C4-2B (cell line): ENCODE data around the gene GFPT2.

Experiments
- ZFX ChIP-seq: fragments of 450-650 bp; IDR thresholded peaks from 2 replicates; pipeline ENCODE4 v1.6.1; 2017
- TF ChIP-seq, protein P1 (sequence below): fragments of 450-650 bp; conservative IDR thresholded peaks from 2 replicates; pipeline ENCODE4 v1.5.1; 2017; ENCODE audit warnings: mild to moderate bottlenecking

DNA sequence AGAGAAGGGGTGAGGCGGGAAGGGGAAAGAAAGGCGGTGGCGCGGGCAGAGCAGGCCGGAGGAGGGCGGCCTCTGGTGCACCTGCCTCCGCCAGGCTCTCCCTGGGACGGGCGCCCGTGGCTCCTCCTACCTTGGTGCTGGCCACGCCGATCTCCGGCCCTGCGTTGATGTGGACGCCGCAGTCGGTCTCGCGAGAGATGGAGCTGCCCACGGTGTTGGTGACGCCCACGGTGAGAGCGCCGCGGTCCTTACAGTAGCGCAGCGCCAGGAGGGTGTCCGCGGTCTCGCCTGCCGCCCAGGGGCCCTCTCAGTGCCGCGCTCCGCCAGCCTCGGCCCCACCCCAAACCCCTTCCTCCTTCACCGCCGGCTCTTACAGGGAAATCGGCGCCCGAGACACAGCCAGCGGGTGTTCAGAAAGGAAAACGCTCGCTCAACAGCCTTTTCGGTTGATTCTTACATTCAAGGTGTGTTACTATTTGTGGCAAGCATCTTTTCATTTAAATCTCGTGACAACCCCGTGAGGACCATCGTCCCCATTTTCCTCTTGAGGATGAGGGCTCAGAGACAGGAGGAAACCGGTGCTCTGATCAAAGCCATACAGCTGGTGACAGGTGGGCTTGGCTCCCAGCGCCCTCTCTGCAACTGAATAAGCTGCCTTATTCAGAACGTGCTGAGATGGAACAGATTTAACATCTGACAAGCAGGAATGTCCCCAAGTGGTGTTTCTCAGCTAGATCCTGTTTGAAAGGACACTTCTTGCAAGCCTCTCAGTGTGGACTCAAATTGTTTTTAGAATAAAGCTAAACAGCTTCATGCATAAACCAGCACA, 39.2 kb downstream of the GFPT2 start:
- TF ChIP-seq, protein P1, sequence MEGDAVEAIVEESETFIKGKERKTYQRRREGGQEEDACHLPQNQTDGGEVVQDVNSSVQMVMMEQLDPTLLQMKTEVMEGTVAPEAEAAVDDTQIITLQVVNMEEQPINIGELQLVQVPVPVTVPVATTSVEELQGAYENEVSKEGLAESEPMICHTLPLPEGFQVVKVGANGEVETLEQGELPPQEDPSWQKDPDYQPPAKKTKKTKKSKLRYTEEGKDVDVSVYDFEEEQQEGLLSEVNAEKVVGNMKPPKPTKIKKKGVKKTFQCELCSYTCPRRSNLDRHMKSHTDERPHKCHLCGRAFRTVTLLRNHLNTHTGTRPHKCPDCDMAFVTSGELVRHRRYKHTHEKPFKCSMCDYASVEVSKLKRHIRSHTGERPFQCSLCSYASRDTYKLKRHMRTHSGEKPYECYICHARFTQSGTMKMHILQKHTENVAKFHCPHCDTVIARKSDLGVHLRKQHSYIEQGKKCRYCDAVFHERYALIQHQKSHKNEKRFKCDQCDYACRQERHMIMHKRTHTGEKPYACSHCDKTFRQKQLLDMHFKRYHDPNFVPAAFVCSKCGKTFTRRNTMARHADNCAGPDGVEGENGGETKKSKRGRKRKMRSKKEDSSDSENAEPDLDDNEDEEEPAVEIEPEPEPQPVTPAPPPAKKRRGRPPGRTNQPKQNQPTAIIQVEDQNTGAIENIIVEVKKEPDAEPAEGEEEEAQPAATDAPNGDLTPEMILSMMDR: no peak
- TF ChIP-seq ZFX: no peak
